Epidermal melanocyte (primary cell): ENCODE measurements around the gene ITGAD.

ENCODE experiments used
- DNase-seq: peaks from one replicate; pipeline ENCODE4 v3.0.0; 2011; ENCODE audit warnings: low spot score; ENCODE audit not compliant: insufficient read length

The ITGAD gene

DNA sequence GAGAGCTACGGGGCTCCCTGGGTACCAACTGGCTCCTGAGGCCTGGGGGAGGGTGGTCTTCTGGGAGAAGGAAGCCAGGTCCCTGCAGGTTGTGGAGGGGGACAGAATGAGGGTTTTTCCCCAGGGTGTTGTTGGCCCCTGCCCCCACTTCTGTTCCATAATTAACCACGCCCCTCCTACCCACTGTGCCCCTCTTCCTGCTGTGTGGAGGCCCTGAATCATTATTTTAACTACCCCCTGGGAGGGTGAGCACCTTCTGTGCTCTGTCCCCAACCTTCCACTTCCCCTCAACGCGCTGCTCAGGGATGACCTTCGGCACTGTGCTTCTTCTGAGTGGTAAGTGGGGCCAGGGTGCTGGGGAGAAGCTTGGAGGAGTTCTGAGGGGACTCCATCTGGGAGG is at the start of gene ITGAD:
Gene ITGAD (plus strand): TSS at position 280 of the 400 bp plus-strand sequence. CDS start 26 bp downstream, at position 306.
- DNase-seq: no peak

- no peak for DNase-seq
Observed at GRCh38 chr16:31344712-31345111, 48.4 kb upstream of the ITGAD start.

DNA sequence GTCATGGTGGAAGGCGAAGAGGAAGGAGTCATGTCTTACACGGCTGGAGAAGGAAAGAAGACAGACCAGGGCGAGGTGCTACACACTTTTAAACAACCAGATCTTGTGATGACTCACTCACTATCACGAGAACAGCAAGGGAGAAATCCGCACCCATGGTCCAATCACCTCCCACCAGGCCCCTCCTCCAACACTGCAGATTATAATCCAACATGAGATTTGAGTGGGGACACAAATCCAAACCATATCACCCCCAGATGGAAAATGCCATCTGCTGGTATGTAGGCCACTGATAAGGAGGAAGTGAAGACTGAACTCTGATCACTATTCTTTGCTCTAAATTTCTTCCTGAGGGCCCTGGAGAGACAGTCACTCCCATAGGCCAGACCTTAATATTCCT is 45.7 kb upstream of the ITGAD start:
- no peak for DNase-seq

DNA sequence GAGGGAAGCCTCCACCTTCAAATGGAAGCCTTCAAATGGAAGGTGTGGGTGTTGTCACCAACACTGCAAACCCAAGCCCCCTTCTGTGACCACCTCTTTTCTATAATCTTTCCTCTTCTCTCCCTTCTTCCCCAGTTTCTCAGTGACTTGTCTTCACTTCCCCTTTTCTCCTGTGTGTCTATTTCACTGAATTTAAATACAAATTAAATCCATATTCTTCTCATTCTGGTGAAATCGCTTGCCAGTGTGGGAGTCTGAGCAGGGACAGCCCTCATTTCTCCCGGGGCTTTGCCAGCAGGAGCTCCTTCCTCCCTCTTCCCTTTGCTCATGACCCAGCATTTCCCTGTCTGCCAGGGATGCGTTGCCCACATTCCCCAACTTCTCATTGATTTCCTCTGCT is 44.6 kb upstream of the ITGAD start:
- no peak for DNase-seq

DNA sequence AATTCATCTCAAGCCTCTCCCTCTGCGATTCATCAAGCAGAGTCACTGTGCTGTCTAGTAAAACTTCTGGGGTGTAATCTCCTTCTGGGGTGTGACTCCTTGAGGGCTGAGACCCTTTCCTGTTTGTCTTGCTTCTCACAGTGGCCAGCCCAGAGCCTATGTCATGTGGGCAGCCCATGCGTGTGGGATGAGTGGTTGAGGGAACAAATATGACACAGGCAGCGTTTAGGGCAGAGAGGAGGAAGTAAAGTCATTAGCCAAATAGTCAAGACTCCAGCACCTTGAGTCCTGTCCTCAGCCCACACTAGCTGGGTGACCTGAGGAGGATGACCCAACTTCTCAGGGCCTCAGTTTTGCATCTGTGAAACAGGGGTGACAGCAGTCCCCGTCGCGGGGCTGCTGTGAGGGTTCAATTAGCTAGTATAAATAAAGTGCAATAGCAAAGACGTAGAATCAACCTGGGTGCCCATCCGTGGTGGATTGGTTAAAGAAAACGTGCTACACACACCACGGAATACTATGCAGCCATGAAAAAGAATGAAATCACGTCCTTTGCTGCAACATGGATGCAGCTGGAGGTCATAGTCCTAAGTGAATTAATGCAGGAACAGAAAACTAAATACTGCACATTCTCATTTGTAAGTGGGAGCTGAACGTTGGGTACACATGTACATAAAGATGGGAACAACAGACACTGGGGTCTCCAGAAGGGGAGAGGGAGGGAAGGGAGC is 42.7 kb upstream of the ITGAD start:
- no peak for DNase-seq

DNA sequence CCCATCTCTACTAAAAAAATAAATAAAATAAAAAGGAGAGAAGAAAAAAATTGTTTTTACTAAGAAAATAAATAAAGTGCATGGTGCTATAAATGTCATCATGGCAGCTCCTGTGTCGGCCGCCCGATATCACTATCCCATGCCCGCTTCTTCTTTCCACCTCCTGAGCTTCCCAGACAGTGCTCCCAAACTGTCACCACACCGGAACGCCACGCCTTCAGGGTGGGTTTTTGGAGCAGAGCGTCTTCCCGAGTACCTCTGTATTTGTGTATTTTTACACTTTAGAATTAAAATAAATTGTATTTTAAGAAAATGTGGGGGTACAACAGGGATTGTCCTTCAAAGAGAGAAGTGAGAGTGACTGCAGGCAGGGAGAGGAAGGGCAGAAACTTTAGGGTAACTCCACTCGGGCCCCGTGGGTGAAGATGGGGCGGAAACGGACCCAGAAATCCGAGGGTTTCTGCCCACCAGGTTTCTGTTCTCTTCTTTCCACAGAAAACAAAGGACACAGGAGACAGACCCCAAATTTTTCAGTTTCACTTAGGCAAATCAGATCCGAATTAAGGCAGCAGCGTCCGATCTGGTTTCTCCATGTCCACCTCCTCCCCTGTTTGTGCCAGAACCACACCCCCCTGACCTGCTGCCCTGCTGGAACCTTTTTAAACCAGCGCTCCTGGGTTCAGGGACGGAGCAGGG is 41.7 kb upstream of the ITGAD start:
- no peak for DNase-seq

GRCh38 chr16:31351942-31352325 is 41.2 kb upstream of the ITGAD start:
- no peak for DNase-seq

DNA sequence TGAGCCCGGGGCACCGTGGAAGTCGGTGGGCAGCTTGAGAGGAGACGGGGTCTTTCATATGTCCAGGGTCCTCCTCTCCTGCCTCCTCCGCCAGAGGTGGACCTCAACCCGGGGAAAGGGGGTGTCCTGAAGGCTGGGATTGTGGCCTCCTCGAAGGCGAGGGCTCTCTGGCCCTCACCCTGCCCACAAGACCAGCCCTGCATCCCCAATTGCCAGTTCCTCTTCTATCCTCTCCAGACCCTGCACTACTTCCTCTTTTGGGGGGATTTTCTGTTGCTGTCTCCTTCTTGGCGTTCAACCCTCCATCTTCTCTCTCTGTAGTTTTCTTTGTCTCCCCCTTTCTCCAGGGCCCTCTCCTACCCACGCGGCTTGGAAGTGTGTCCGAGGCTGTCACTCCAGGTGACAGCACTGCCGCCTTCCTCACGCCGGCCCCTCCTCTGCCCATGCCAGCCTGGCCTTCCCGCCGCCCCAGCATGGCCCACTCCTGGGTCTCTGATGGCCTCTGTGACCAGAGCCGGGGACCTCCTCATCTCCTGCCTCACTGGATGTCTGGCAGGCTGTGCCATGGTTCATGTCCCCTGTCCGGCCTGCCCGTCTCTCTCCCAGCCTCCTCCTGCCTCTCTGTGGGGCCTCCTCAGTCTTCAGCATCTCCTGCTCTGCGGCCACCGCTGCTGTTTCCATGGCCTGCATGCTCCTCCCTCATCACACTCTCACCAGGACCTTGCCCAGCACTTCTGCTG is 40.6 kb upstream of the ITGAD start:
- no peak for DNase-seq

DNA sequence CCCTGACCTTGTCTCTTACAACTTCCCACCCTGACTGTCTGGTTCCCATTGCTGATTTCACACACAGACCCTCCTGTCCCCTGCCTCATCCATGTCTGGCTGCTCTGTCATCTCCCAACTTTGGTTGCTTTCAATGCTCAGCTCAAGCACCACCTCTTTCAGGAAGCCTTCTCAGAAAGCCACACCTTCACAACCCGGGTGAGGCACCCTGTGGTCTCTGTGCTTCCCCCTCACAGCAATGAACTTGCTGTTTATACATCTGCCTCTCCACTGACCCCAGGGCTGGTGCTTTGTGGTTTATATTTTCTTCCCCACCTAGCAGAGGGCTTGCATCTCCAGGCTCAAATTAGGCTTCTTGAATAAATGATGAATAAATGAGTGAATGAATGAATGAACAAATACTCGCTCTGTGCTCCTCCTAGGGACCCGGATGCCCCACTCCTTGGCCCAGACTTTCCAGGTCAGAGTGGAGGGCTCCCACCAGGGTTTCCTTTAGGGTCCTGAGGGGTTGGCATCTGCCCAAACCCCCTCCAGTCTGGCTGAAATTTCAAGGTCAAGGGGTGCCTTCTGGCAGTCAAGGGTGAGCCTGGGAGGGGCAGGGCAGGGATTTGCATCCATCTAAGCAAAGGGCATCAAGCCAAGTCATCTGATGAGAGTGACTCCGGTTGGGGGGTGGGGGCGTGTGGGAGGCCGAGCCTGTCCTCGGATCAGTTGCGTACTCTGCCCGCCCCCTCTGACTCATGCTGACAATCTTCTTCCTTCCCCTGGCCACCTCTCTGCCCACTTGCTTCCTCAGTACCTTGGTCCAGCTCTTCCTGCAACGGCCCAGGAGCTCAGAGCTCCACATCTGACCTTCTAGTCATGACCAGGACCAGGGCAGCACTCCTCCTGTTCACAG is 38.5 kb upstream of the ITGAD start, which contains the start of gene ITGAX:
Gene ITGAX (plus strand): TSS at position 783 of the 898 bp plus-strand sequence. CDS start 79 bp downstream, at position 862.
- DNase-seq: no peak

DNA sequence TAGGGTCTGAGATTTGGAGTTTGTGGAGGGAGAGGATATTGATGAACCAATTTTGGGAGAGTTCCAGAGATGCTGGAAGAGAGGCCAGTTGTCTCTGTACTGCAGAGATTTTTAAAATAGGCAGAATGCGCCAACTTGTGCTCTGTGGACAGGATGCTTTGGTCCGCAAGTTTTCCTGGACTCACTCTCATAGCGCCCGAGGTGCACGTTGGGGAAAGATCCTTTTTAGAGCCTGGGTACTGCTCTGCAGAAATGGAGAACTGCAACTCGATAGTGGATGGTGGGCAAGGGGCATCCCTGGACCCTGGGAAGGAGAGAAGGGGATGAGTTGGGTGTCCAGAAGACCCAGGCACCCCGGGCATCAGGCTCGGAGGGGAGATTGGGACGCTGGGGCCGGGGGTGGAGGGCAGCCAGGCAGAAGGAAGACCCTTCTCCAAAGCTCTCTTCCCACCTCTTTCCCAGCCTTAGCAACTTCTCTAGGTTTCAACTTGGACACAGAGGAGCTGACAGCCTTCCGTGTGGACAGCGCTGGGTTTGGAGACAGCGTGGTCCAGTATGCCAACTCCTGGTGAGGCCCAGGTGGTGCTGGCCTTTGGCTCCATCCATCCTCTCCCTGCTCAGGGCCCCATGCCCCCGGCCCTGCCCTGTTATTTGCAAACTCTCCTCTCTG is 37.6 kb upstream of the ITGAD start:
- DNase-seq: no peak

- DNase-seq: no peak
Observed at GRCh38 chr16:31356566-31357323, 36.4 kb upstream of the ITGAD start.

DNA sequence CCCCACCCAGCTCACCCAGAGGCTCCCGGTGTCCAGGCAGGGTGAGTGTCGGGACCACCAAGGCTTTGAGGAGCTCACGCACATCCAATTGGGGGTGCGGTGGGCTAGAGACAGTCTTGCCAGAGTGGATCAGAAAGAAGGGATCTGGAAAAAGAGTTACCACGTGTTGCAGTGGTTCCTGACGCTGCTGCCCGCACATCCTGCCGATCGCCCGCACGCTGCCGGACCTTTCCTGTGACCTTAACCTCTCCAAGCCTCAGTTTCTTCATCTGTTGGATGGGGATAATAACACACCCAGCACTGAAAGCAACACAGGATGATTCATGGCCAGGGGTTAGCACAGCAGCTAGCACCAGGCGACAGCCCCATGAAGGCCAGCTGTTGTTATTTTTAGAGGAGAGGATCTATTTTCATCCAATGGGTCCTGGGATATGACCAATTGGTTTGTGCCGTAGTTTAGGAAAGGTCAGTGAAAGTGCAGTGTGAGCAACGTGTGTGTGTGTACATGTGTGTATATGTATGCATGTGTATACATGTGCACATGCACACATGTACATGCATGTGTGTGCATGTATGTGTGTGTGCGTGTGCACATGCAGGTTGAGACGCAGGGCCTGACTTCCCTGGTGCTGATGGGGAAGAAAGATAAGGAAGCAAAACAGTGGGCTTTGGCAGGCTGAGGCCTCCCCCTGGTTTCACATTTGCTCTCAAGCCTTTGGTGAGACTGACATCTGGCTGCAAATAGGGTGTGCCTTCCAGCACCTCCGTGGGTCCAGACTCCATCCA is 35.6 kb upstream of the ITGAD start:
- DNase-seq: no peak

DNA sequence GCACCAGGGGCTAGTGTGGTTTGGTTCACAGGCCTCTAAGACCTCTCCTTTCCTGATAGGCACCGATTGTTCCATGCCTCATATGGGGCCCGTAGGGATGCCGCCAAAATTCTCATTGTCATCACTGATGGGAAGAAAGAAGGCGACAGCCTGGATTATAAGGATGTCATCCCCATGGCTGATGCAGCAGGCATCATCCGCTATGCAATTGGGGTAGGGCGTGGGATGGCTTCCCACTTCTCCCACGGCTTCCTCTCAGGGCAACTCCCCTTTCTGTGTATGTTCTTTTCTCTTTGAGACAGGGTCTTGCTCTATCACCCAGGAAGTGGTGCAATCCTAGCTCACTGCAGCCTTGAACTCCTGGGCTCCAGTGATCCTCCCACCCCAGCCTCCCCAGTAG is 32.9 kb upstream of the ITGAD start:
- DNase-seq: no peak

GRCh38 chr16:31361201-31362110 is 31.7 kb upstream of the ITGAD start:
- DNase-seq: no peak

- no peak for DNase-seq
Observed at GRCh38 chr16:31362476-31363405, 30.4 kb upstream of the ITGAD start.

GRCh38 chr16:31363721-31364120 is 29.4 kb upstream of the ITGAD start:
- no peak for DNase-seq

- DNase-seq: no peak
Observed at GRCh38 chr16:31364421-31364820, 28.7 kb upstream of the ITGAD start.
